Measurements from ENCODE around the gene HIVEP2. TPM values are rescaled to one million over a fixed set of nuclear protein-coding genes. Genes with fewer than 3 reads are reported as not detected.

The HIVEP2 gene
- total RNA-seq, 1 donor from 2014 or later = 7.9 TPM

- no peak overlapping the region for H3K4me3 ChIP-seq (ENCODE audit: low read depth, low read length)
- FAIRE-seq (no peak), DNase-seq (ENCODE audit: low read depth) (no peak)
- TF ChIP-seq CTCF (IDR thresholded peaks at IDR 0.05; ENCODE audit: insufficient read depth, low read length, severe bottlenecking) = no peak
- no peaks in the 10 kb centered on the region for H3K27me3 ChIP-seq (ENCODE audit: control insufficient read depth, insufficient read depth, low read length)
- no peaks in the 10 kb centered on the region for H3K36me3 ChIP-seq (ENCODE audit: control insufficient read depth, insufficient read depth, low read length)
These were observed 128.5 kb downstream of the HIVEP2 start for GRCh38 chr6:142816486-142816885.

- no peak overlapping the region for H3K4me3 ChIP-seq (ENCODE audit: low read depth, low read length)
- TF ChIP-seq CTCF (IDR thresholded peaks at IDR 0.05; ENCODE audit: insufficient read depth, low read length, severe bottlenecking) = no peak
- DNase-seq (ENCODE audit: low read depth) (no peak), FAIRE-seq (no peak)
- H3K36me3 ChIP-seq (ENCODE audit: control insufficient read depth, insufficient read depth, low read length) = no peaks in the 10 kb centered on the region
- H3K27me3 ChIP-seq (ENCODE audit: control insufficient read depth, insufficient read depth, low read length) = no peaks in the 10 kb centered on the region
These were observed 128.9 kb downstream of the HIVEP2 start for GRCh38 chr6:142816031-142816430.

- FAIRE-seq = no peak
These were observed 133.1 kb downstream of the HIVEP2 start for GRCh38 chr6:142811923-142812322.

GRCh38 chr6:142810952-142811514 is 133.9 kb downstream of the HIVEP2 start:
- DNase-seq (ENCODE audit: low read depth) = no peak

More at GRCh38 chr6:142811923-142812322, 133.1 kb downstream of the HIVEP2 start:
- H3K36me3 ChIP-seq (ENCODE audit: control insufficient read depth, insufficient read depth, low read length) = no peaks in the 10 kb centered on the region
- H3K27me3 ChIP-seq (ENCODE audit: control insufficient read depth, insufficient read depth, low read length) = no peaks in the 10 kb centered on the region
- H3K4me3 ChIP-seq (ENCODE audit: low read depth, low read length) = no peak overlapping the region
- DNase-seq (ENCODE audit: low read depth) = no peak
- TF ChIP-seq CTCF (IDR thresholded peaks at IDR 0.05; ENCODE audit: insufficient read depth, low read length, severe bottlenecking) = no peak

GRCh38 chr6:142809947-142810346 is 135.0 kb downstream of the HIVEP2 start:
- DNase-seq (ENCODE audit: low read depth) (no peak), FAIRE-seq (no peak)
- H3K4me3 ChIP-seq (ENCODE audit: low read depth, low read length) = no peak overlapping the region
- TF ChIP-seq CTCF (IDR thresholded peaks at IDR 0.05; ENCODE audit: insufficient read depth, low read length, severe bottlenecking) = no peak
- no peaks in the 10 kb centered on the region for H3K27me3 ChIP-seq (ENCODE audit: control insufficient read depth, insufficient read depth, low read length)
- no peaks in the 10 kb centered on the region for H3K36me3 ChIP-seq (ENCODE audit: control insufficient read depth, insufficient read depth, low read length)

More at GRCh38 chr6:142810952-142811514, 133.9 kb downstream of the HIVEP2 start:
- no peak for TF ChIP-seq CTCF (IDR thresholded peaks at IDR 0.05; ENCODE audit: insufficient read depth, low read length, severe bottlenecking)
- Histone ChIP-seq H3K4me3 (ENCODE audit: low read depth, low read length) (no peak overlapping the region), H3K36me3 (ENCODE audit: control insufficient read depth, insufficient read depth, low read length) (no peaks in the 10 kb centered on the region), H3K27me3 (ENCODE audit: control insufficient read depth, insufficient read depth, low read length) (no peaks in the 10 kb centered on the region)
- FAIRE-seq = no peak

All from bronchial epithelial cell (primary cell).